K562 (cell line): ENCODE data around the gene SAE1. TPM values are rescaled to one million over a fixed set of nuclear protein-coding genes. Genes with fewer than 3 reads are reported as not detected.
A peak's percentile ranks its signal among the peaks of the same experiment; 100 is the strongest.

Experiments used
- CBFA2T3 ChIP-seq: fragments of 450-650 bp; IDR thresholded peaks from 2 replicates; pipeline ENCODE4 v1.6.1; 2017
- HLTF ChIP-seq: fragments of 450-650 bp; IDR thresholded peaks from 2 replicates; pipeline ENCODE4 v1.6.1; 2016
- HNRNPL ChIP-seq: fragments of 200-400 bp; formaldehyde crosslinking; IDR thresholded peaks from 2 replicates; pipeline ENCODE4 v1.6.1; 2017; ENCODE audit warnings: low read depth, mild to moderate bottlenecking, low read length
- NFIC ChIP-seq: fragments of 450-650 bp; IDR thresholded peaks from 2 replicates; pipeline ENCODE4 v1.6.1; 2017; ENCODE audit warnings: mild to moderate bottlenecking, inconsistent platforms
- POLR2A ChIP-seq: fragments of 450-650 bp; conservative IDR thresholded peaks from 2 replicates; pipeline ENCODE4 v1.6.1; 2016
- POLR2AphosphoS2 ChIP-seq: IDR thresholded peaks from 2 replicates; pipeline ENCODE4 v1.6.1; 2012; ENCODE audit warnings: low read length, improper control_type of control experiment
- RNF2 ChIP-seq: sonication (generic); IDR thresholded peaks from 2 replicates; pipeline ENCODE4 v1.6.1; 2016
- TBL1XR1 ChIP-seq, 2 experiments: IDR thresholded peaks; 2 replicates each; pipeline ENCODE4 v1.6.1; 2012; ENCODE audit warnings: improper control_type of control experiment in 2 of 2, low read length in 2 of 2, mild to moderate bottlenecking in 1 of 2
- ZNF778 ChIP-seq: fragments of 450-650 bp; formaldehyde crosslinking; IDR thresholded peaks from 2 replicates; pipeline ENCODE4 v1.4.0; 2020; ENCODE audit warnings: mild to moderate bottlenecking, moderate library complexity
- ZNF780A ChIP-seq: fragments of 250-450 bp; sonication (Bioruptor Pico); IDR thresholded peaks from 2 replicates; pipeline ENCODE4 v1.5.0; 2021; ENCODE audit warnings: mild to moderate bottlenecking
- polyA plus RNA-seq, 8 experiments: library from polyadenylated mRNA; depleted of rRNA in 4 of 8; stranded (reverse) in 5 of 8; unstranded in 3 of 8; fragments of >200 nt; fragmentation: Nextera tagmentation in 2 of 8; fragmentation: Illumina TruSeq in 1 of 8; extraction: Ambion mirVana in 2 of 8; extraction: Trizol in 1 of 8; gene quantifications; 2 replicates each; pipeline versions ENCODE4 v1.2.1 to v1.2.3, GENCODE V29; 2011 to 2014; ENCODE audit warnings: inconsistent platforms in 1 of 8, missing spikeins in 1 of 8
- total RNA-seq, 7 experiments: library from RNA; depleted of rRNA in 6 of 7; stranded (reverse); fragments of >200 nt in 6 of 7; fragmentation: Illumina TruSeq in 2 of 7; extraction: Trizol in 2 of 7; gene quantifications; 2 replicates each; pipeline versions ENCODE4 v1.2.1 to v1.2.3, GENCODE V29; 2011 to 2021; ENCODE audit warnings: low replicate concordance in 1 of 7
- TF ChIP-seq, protein P1 (sequence below): sonication (generic); formaldehyde crosslinking; IDR thresholded peaks from 2 replicates; pipeline ENCODE4 v1.8.1; 2023; ENCODE audit warnings: mild to moderate bottlenecking, missing genetic modification reagents
- TF ChIP-seq, protein P2 (sequence below): sonication (generic); formaldehyde crosslinking; IDR thresholded peaks from 2 replicates; pipeline ENCODE4 v1.8.0; 2023; ENCODE audit warnings: mild to moderate bottlenecking, missing genetic modification reagents
- TF ChIP-seq, protein P3 (sequence below): fragments of 450-650 bp; IDR thresholded peaks from 2 replicates; pipeline ENCODE4 v1.6.1; 2016; ENCODE audit warnings: borderline replicate concordance
- TF ChIP-seq, protein P4 (sequence below): sonication (generic); formaldehyde crosslinking; IDR thresholded peaks from 2 replicates; pipeline ENCODE4 v1.8.0; 2023; ENCODE audit warnings: mild to moderate bottlenecking, missing genetic modification reagents

The SAE1 gene
- total and polyA plus RNA-seq, 9 of the 15 experiments (the other 6 are each of a cell fraction or from before 2014, with no cell fraction given), result 82.8 to 299 (median 217) TPM

DNA sequence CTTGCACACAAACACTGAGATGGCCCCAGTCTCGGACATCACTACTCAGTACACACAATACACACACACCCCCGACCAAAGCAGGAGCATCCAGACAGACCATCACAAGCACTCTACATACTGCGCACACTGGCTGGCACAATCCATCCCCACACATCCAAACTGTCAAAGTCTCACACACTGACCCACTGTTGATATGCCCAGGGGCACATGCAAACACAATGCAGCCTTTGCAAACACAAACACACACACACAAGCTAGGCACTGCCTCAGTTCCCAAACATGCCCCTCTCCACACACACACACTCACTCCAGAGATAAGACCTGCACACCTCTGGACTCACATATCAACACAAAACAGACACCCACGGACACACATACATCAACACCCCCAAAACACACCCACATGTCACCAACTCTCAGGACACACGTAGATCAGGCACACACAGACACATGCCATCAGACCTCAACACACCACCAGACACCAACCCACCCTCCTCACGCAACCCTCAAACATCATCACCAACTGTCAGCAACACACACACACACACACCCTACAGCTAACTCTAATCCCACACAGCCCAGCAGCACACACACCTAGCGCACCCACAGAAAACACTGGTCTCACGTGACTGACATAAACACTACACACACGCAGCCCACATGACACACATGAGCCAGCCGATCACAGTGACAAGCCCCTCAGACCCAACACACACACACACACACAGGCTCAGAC is 98.5 kb downstream of the SAE1 start (continued):
- TF ChIP-seq, protein P1, sequence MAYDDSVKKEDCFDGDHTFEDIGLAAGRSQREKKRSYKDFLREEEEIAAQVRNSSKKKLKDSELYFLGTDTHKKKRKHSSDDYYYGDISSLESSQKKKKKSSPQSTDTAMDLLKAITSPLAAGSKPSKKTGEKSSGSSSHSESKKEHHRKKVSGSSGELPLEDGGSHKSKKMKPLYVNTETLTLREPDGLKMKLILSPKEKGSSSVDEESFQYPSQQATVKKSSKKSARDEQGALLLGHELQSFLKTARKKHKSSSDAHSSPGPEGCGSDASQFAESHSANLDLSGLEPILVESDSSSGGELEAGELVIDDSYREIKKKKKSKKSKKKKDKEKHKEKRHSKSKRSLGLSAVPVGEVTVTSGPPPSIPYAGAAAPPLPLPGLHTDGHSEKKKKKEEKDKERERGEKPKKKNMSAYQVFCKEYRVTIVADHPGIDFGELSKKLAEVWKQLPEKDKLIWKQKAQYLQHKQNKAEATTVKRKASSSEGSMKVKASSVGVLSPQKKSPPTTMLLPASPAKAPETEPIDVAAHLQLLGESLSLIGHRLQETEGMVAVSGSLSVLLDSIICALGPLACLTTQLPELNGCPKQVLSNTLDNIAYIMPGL (CRISPR knock-in tag), result no peak
- TF ChIP-seq CBFA2T3 (peak; percentile 78), ZNF778 (CRISPR knock-in tag) (no peak), RNF2 (no peak), POLR2A (peak; percentile 16), POLR2AphosphoS2 (peak; percentile 28; the same call in 1 of the 2 replicates), HNRNPL (no peak), HLTF (peak; percentile 79), TBL1XR1 (IDR thresholded peaks at IDR 0.05; ENCODE audit: low read length in 2 of 2) (peak; percentile 6 to 35; a peak in 1 of 4 replicates), NFIC (peak; percentile 18; the same call in 1 of the 2 replicates), ZNF780A (CRISPR knock-in tag) (no peak)
- TF ChIP-seq, protein P2, sequence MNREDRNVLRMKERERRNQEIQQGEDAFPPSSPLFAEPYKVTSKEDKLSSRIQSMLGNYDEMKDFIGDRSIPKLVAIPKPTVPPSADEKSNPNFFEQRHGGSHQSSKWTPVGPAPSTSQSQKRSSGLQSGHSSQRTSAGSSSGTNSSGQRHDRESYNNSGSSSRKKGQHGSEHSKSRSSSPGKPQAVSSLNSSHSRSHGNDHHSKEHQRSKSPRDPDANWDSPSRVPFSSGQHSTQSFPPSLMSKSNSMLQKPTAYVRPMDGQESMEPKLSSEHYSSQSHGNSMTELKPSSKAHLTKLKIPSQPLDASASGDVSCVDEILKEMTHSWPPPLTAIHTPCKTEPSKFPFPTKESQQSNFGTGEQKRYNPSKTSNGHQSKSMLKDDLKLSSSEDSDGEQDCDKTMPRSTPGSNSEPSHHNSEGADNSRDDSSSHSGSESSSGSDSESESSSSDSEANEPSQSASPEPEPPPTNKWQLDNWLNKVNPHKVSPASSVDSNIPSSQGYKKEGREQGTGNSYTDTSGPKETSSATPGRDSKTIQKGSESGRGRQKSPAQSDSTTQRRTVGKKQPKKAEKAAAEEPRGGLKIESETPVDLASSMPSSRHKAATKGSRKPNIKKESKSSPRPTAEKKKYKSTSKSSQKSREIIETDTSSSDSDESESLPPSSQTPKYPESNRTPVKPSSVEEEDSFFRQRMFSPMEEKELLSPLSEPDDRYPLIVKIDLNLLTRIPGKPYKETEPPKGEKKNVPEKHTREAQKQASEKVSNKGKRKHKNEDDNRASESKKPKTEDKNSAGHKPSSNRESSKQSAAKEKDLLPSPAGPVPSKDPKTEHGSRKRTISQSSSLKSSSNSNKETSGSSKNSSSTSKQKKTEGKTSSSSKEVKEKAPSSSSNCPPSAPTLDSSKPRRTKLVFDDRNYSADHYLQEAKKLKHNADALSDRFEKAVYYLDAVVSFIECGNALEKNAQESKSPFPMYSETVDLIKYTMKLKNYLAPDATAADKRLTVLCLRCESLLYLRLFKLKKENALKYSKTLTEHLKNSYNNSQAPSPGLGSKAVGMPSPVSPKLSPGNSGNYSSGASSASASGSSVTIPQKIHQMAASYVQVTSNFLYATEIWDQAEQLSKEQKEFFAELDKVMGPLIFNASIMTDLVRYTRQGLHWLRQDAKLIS (CRISPR knock-in tag), result no peak
- TF ChIP-seq, protein P3, sequence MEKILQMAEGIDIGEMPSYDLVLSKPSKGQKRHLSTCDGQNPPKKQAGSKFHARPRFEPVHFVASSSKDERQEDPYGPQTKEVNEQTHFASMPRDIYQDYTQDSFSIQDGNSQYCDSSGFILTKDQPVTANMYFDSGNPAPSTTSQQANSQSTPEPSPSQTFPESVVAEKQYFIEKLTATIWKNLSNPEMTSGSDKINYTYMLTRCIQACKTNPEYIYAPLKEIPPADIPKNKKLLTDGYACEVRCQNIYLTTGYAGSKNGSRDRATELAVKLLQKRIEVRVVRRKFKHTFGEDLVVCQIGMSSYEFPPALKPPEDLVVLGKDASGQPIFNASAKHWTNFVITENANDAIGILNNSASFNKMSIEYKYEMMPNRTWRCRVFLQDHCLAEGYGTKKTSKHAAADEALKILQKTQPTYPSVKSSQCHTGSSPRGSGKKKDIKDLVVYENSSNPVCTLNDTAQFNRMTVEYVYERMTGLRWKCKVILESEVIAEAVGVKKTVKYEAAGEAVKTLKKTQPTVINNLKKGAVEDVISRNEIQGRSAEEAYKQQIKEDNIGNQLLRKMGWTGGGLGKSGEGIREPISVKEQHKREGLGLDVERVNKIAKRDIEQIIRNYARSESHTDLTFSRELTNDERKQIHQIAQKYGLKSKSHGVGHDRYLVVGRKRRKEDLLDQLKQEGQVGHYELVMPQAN, result peak; percentile 96
- TF ChIP-seq, protein P4, sequence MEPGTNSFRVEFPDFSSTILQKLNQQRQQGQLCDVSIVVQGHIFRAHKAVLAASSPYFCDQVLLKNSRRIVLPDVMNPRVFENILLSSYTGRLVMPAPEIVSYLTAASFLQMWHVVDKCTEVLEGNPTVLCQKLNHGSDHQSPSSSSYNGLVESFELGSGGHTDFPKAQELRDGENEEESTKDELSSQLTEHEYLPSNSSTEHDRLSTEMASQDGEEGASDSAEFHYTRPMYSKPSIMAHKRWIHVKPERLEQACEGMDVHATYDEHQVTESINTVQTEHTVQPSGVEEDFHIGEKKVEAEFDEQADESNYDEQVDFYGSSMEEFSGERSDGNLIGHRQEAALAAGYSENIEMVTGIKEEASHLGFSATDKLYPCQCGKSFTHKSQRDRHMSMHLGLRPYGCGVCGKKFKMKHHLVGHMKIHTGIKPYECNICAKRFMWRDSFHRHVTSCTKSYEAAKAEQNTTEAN, result 0 out of 2 replicates have a peak, but pooled peaks have one; percentile 55
